GM12878 (cell line): ENCODE data around the gene EPB41L4A. TPM values are rescaled to one million over a fixed set of nuclear protein-coding genes. Genes with fewer than 3 reads are reported as not detected.
"Not testable (repeated sequence)": the region's sequence is repeated elsewhere in the genome, so short reads cannot be mapped to it uniquely, and the experiment has no call there.

ENCODE experiments used
- ATAC-seq: fragments of 200-7000 bp; cut with Tn5 transposase; 3 replicates; pipeline ENCODE4 v1.9.1; 2020; ENCODE audit warnings: mild to moderate bottlenecking, moderate library complexity
- BruUV-seq: library from RNA; stranded (reverse); fragments of 400-500 nt; replicated peaks from 2 replicates; lab custom pipeline; 2021; lab: Mats Ljungman, UMichigan
- CTCF ChIA-PET: fragments of 300-600 bp; sonication (Branson Sonifier 250); formaldehyde crosslinking; extraction: SDS; loops from one replicate; lab custom pipeline; 2021; ENCODE audit warnings: inconsistent platforms; lab: Yijun Ruan, JAX
- POLR2A ChIA-PET: fragments of 350-600 bp; formaldehyde crosslinking; extraction: SDS; loops from one replicate; lab custom pipeline; 2021; ENCODE audit warnings: inconsistent platforms; lab: Charles Lee
- RAD21 ChIA-PET: fragments of 300-600 bp; sonication (Branson Sonifier 250); formaldehyde crosslinking; loops from one replicate; lab custom pipeline; 2023; ENCODE audit warnings: antibody characterized with exemption; ENCODE audit not compliant: unreplicated experiment; lab: Charles Lee
- SMC1A ChIA-PET: fragments of 300-600 bp; sonication (Branson Sonifier 250); formaldehyde crosslinking; loops from one replicate; lab custom pipeline; 2023; ENCODE audit not compliant: unreplicated experiment, uncharacterized antibody; lab: Charles Lee
- DNase-seq: peaks from one replicate; pipeline ENCODE4 v3.0.0-alpha.2; 2011; ENCODE audit warnings: low read depth, low spot score
- FAIRE-seq: peaks from 3 replicates; lab custom pipeline; 2011; peaks lifted over from hg19 to GRCh38; lab: Jason Lieb, UNC
- H2AFZ ChIP-seq: 2 replicates; pipeline ENCODE4 v1.6.0; 2011; ENCODE audit warnings: low read depth, low read length, control low read depth; ENCODE audit not compliant: control insufficient read depth
- H3K27ac ChIP-seq: 2 replicates; pipeline ENCODE4 v1.5.1; 2011; ENCODE audit warnings: control low read depth; ENCODE audit not compliant: control insufficient read depth, insufficient read depth
- H3K27me3 ChIP-seq, 2 experiments: replicated peaks in 1 of 2; 2 replicates each; pipeline versions ENCODE4 v1.6.0 to v1.6.1; 2011; ENCODE audit warnings: low read length in 1 of 2; ENCODE audit not compliant: control insufficient read depth in 2 of 2, insufficient read depth in 2 of 2
- H3K36me3 ChIP-seq, 2 experiments: 2 replicates each; pipeline ENCODE4 v1.5.1; 2011; ENCODE audit warnings: low read length in 1 of 2; ENCODE audit not compliant: control insufficient read depth in 2 of 2, insufficient read depth in 2 of 2
- H3K4me1 ChIP-seq: 2 replicates; pipeline ENCODE4 v1.6.1; 2011; ENCODE audit warnings: mild to moderate bottlenecking, low read length, moderate library complexity, mixed read lengths; ENCODE audit not compliant: control insufficient read depth, insufficient read depth
- H3K4me2 ChIP-seq: 2 replicates; pipeline ENCODE4 v1.6.0; 2011; ENCODE audit warnings: control low read depth; ENCODE audit not compliant: control insufficient read depth, insufficient read depth
- H3K4me3 ChIP-seq: fragments of 200-600 bp; sonication (generic); 2 replicates; pipeline ENCODE4 v1.5.1; 2016
- H3K79me2 ChIP-seq: 2 replicates; pipeline ENCODE4 v1.6.0; 2011; ENCODE audit warnings: low read length; ENCODE audit not compliant: control insufficient read depth, insufficient read depth
- H3K9ac ChIP-seq: 2 replicates; pipeline ENCODE4 v1.8.0; 2011; ENCODE audit warnings: low read length, control low read depth, mixed read lengths; ENCODE audit not compliant: control insufficient read depth, insufficient read depth
- H3K9me3 ChIP-seq: replicated peaks from 3 replicates; pipeline ENCODE4 v1.5.1; 2011; ENCODE audit warnings: mild to moderate bottlenecking, low read length; ENCODE audit not compliant: control insufficient read depth, insufficient read depth
- H4K20me1 ChIP-seq: 2 replicates; pipeline ENCODE4 v1.6.0; 2011; ENCODE audit not compliant: control insufficient read depth, insufficient read depth
- ATF7 ChIP-seq: fragments of 450-650 bp; IDR thresholded peaks from 2 replicates; pipeline ENCODE4 v1.6.1; 2016; ENCODE audit warnings: low read depth, mild to moderate bottlenecking
- JUNB ChIP-seq: IDR thresholded peaks from 2 replicates; pipeline ENCODE4 v1.6.1; 2016; ENCODE audit warnings: antibody characterized with exemption, mild to moderate bottlenecking
- MTA2 ChIP-seq: fragments of 450-650 bp; IDR thresholded peaks from 2 replicates; pipeline ENCODE4 v1.6.1; 2016; ENCODE audit warnings: low read depth, mild to moderate bottlenecking, moderate library complexity
- MTA3 ChIP-seq: IDR thresholded peaks from 2 replicates; pipeline ENCODE4 v1.6.1; 2012; ENCODE audit warnings: low read length, inconsistent platforms, borderline replicate concordance
- RUNX3 ChIP-seq: IDR thresholded peaks from 2 replicates; pipeline ENCODE4 v1.6.1; 2012; ENCODE audit warnings: low read length, inconsistent platforms
- WGBS: methylation state at CpG from one replicate; pipeline ENCODE4 v1.1.6; 2016; ENCODE audit warnings: low lambda C conversion rate; ENCODE audit not compliant: insufficient replicate concordance, insufficient coverage; ENCODE audit errors: missing lambda C conversion rate; 5-methylcytosine and 5-hydroxymethylcytosine counted together
- in situ Hi-C: fragments of 300-500 bp; cut with MboI; formaldehyde crosslinking; loops from 9 replicates; pipeline ENCODE4 v1.14.3; 2018; ENCODE audit warnings: mixed read lengths
- intact Hi-C: fragments of 100-400 bp; cut with micrococcal nuclease; formaldehyde crosslinking; loops from one replicate; pipeline ENCODE4 v1.14.2; 2022; ENCODE audit not compliant: unreplicated experiment
- polyA plus RNA-seq, 11 experiments: library from polyadenylated mRNA; depleted of rRNA in 4 of 11; unstranded in 6 of 11; stranded (reverse) in 5 of 11; fragments of >200 nt; fragmentation: Nextera tagmentation in 4 of 11; fragmentation: Illumina TruSeq in 1 of 11; extraction: Ambion mirVana in 4 of 11; extraction: Trizol in 1 of 11; gene quantifications; 1 replicate in 1 of 11; 2 replicates in 10 of 11; pipeline versions ENCODE4 v1.2.1 to v1.2.3, GENCODE V29; 2011 to 2016; ENCODE audit warnings: inconsistent platforms in 2 of 11, missing spikeins in 2 of 11, low read depth in 1 of 11
- total RNA-seq, 4 experiments: library from RNA; depleted of rRNA in 3 of 4; stranded (reverse); fragments of >200 nt in 3 of 4; fragmentation: Illumina TruSeq in 1 of 4; extraction: Trizol in 1 of 4; gene quantifications; 2 replicates each; pipeline versions ENCODE4 v1.2.1 to v1.2.3, GENCODE V29; 2013 to 2021

The EPB41L4A gene
- total and polyA plus RNA-seq, 10 of the 15 experiments (the other 5 are each of a cell fraction or from before 2014, with no cell fraction given): 0.10 to 0.67 (median 0.30) TPM

GRCh38 chr5:112208699-112209615, 210.1 kb downstream of the EPB41L4A start:
- no peaks in the 10 kb centered on the region for H3K36me3 ChIP-seq
- H3K27me3 ChIP-seq: no peaks in the 10 kb centered on the region
- intact Hi-C loops (loop anchor here (1.0 to 10.0 kb wide), 2 partner anchors 211 to 396 kb away; no protein-coding TSS in a partner anchor), in situ Hi-C loops (no loop called here)
- no peak overlapping the region for H3K4me2 ChIP-seq
- no peak overlapping the region for H2AFZ ChIP-seq
- no peak overlapping the region for H3K4me3 ChIP-seq
- H3K4me1 ChIP-seq: no peaks in the 10 kb centered on the region
- ChIA-PET POLR2A (no interaction called here), CTCF (interaction anchor here (1.0 to 1.3 kb wide), 5 partner anchors 19 to 322 kb away, joined by 3 to 4 read pairs (median 3); no protein-coding TSS in a partner anchor), RAD21 (interaction anchor here (1.0 to 1.1 kb wide), 2 partner anchors 9 to 212 kb away, joined by 3 to 5 read pairs; no protein-coding TSS in a partner anchor), SMC1A (interaction anchor here (1.0 to 1.3 kb wide), 2 partner anchors 33 to 212 kb away, joined by 3 to 4 read pairs; no protein-coding TSS in a partner anchor)
- no peaks in the 10 kb centered on the region for H3K9me3 ChIP-seq
- H3K27ac ChIP-seq: no peak overlapping the region
- H3K79me2 ChIP-seq: no peaks in the 10 kb centered on the region
- no peak overlapping the region for H3K9ac ChIP-seq
- peak; percentile 88 for ATAC-seq
- 22% methylated on average over 4 of the region's 4 CpGs for WGBS
- DNase-seq: no peak
- BruUV-seq: no TSS peak
- TF ChIP-seq RUNX3 (peak; percentile 6; the same call in 1 of the 2 replicates), MTA3 (no peak), JUNB (peak; percentile 54), ATF7 (peak; percentile 79), MTA2 (peak; percentile 29; the same call in 1 of the 2 replicates)
- TF ChIP-seq, all 136 proteins: peak for 4
- FAIRE-seq: no peak
- no peaks in the 10 kb centered on the region for H4K20me1 ChIP-seq

- H4K20me1 ChIP-seq, H2AFZ ChIP-seq, in situ Hi-C loops, H3K9me3 ChIP-seq, H3K27ac ChIP-seq, H3K79me2 ChIP-seq, H3K27me3 ChIP-seq, DNase-seq, BruUV-seq, FAIRE-seq, POLR2A ChIA-PET, H3K4me1 ChIP-seq, ATAC-seq, H3K4me2 ChIP-seq, H3K4me3 ChIP-seq, H3K36me3 ChIP-seq, H3K9ac ChIP-seq: not testable (repeated sequence)
- ChIA-PET SMC1A (interaction anchor here (1.0 to 1.3 kb wide), 3 partner anchors 33 to 213 kb away, joined by 3 to 4 read pairs (median 4); no protein-coding TSS in a partner anchor), RAD21 (interaction anchor here (1.6 kb wide), 1 partner anchor 33 kb away, joined by 3 read pairs; no protein-coding TSS in a partner anchor), CTCF (interaction anchor here (1.3 kb wide), 3 partner anchors 32 to 315 kb away, joined by 3 to 4 read pairs (median 3); no protein-coding TSS in a partner anchor)
- intact Hi-C loops: loop anchor here (10.0 kb wide), 1 partner anchor 397 kb away; no protein-coding TSS in a partner anchor
- WGBS: 95% methylated on average over 3 of the region's 3 CpGs
Measured at GRCh38 chr5:112208195-112208594, 210.9 kb downstream of the EPB41L4A start.
